GM12878 (cell line): ENCODE results near the gene RGS1.
A peak's percentile ranks its signal among the peaks of the same experiment; 100 is the strongest.

Experiments used
- BCL11A ChIP-seq: IDR thresholded peaks from 2 replicates; pipeline ENCODE4 v1.6.1; 2011; ENCODE audit warnings: low read depth, low read length
- CREB1 ChIP-seq: IDR thresholded peaks from 2 replicates; pipeline ENCODE4 v1.6.1; 2012; ENCODE audit warnings: low read depth, mild to moderate bottlenecking, inconsistent platforms
- EZH2 ChIP-seq: IDR thresholded peaks from 2 replicates; pipeline ENCODE4 v1.6.1; 2012; ENCODE audit warnings: low read depth, mild to moderate bottlenecking, control low read depth, inconsistent platforms, low read length, borderline replicate concordance; ENCODE audit not compliant: control insufficient read depth
- HDAC6 ChIP-seq: fragments of 200-600 bp; sonication (generic); IDR thresholded peaks from one replicate; pipeline ENCODE4 v1.8.0; 2017; ENCODE audit warnings: antibody characterized with exemption; ENCODE audit not compliant: unreplicated experiment
- MXI1 ChIP-seq: fragments of 150-350 bp; IDR thresholded peaks from 2 replicates; pipeline ENCODE4 v1.6.1; 2011; ENCODE audit warnings: low read depth, mild to moderate bottlenecking, inconsistent platforms, low read length, improper control_type of control experiment
- NR2C1 ChIP-seq: fragments of 450-650 bp; IDR thresholded peaks from 2 replicates; pipeline ENCODE4 v1.6.1; 2017; ENCODE audit warnings: antibody characterized with exemption, mild to moderate bottlenecking, moderate library complexity
- POLR2A ChIP-seq: IDR thresholded peaks from 2 replicates; pipeline ENCODE4 v1.6.1; 2011; ENCODE audit warnings: low read depth, mild to moderate bottlenecking, low read length
- RAD21 ChIP-seq: IDR thresholded peaks from 2 replicates; pipeline ENCODE4 v1.6.1; 2011; ENCODE audit warnings: mild to moderate bottlenecking, low read depth, low read length, moderate library complexity; ENCODE audit not compliant: insufficient read depth

DNA sequence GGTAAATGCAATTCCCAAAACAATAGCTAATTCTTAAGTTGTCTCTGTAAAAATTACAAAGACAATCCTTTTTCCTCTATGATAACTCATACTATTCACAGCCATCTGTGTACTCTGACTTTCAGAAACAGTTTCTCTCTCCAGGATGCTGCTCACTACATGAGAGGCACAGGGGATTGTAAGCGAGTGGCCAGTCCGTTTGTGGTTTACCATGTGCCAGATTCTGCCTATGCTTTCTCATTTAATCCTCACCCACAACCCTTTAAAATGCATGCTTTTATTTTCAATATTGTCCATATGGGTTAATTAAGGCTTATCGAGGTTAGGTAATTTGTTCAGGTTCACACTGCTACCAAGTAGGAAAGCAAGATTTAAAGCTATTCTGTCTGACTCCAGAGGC lies 23.0 kb downstream of the RGS1 start:
- TF ChIP-seq CREB1: no peak
- no peak for TF ChIP-seq POLR2A
- no peak for TF ChIP-seq EZH2
- TF ChIP-seq HDAC6: no peak
- TF ChIP-seq MXI1: 0 out of 2 replicates have a peak, but pooled peaks have one; percentile 27
- TF ChIP-seq BCL11A: no peak
- no peak for TF ChIP-seq RAD21
- TF ChIP-seq NR2C1: no peak
